A673 (cell line): ENCODE results near the gene NUBPL.

ENCODE experiments used
- EZH2 ChIP-seq: fragments of 200-600 bp; sonication (generic); IDR thresholded peaks from 2 replicates; pipeline ENCODE4 v1.6.1; 2017; ENCODE audit warnings: borderline replicate concordance, low read depth, mild to moderate bottlenecking, mixed read lengths, antibody characterized with exemption, low read length; ENCODE audit not compliant: poor library complexity, severe bottlenecking
- TF ChIP-seq, protein P1 (sequence below): fragments of 300-800, 200-600 bp; sonication (generic); conservative IDR thresholded peaks from 2 replicates; pipeline ENCODE4 v1.5.1; 2017; ENCODE audit warnings: low read depth, mild to moderate bottlenecking, antibody characterized with exemption, low read length, moderate library complexity, mixed read lengths

DNA sequence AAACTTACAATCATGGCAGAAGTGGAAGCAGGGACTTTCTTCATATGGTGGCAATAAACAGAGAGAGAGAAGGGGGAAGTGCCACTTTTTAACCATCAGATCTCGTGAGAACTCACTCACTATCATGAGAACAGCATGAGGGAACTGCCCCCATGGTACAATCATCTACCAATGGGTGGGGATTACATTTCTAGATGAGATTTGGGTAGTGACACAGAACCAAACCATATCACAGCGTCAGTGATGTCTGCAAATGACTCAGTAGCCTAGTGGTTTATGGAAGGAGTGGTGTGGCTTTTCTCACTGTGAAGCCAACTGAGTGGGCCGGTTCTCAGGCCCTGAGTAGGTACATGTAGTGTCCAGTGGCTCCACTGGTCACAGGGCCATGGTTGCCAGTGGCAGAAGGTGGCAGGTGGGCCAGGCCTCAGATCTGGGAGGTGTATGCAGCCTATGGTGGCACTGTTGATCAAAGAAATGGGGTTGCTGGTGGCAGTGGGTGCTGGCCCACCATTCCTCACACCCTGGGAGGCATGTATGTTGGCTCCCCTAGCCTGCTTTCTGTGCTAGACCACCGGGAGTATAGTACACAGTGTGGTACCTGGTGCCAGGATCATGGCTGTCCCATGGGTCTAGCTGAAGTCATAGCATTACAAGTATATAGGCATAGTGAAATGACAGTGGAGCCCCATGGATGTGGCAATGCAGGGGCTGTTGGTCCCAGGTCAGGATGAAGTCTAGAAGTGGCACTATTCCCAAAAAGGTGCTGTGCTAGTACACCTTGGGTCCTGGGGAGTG is 191.9 kb downstream of the NUBPL start:
- TF ChIP-seq, protein P1, sequence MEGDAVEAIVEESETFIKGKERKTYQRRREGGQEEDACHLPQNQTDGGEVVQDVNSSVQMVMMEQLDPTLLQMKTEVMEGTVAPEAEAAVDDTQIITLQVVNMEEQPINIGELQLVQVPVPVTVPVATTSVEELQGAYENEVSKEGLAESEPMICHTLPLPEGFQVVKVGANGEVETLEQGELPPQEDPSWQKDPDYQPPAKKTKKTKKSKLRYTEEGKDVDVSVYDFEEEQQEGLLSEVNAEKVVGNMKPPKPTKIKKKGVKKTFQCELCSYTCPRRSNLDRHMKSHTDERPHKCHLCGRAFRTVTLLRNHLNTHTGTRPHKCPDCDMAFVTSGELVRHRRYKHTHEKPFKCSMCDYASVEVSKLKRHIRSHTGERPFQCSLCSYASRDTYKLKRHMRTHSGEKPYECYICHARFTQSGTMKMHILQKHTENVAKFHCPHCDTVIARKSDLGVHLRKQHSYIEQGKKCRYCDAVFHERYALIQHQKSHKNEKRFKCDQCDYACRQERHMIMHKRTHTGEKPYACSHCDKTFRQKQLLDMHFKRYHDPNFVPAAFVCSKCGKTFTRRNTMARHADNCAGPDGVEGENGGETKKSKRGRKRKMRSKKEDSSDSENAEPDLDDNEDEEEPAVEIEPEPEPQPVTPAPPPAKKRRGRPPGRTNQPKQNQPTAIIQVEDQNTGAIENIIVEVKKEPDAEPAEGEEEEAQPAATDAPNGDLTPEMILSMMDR: no peak
- TF ChIP-seq EZH2: no peak
